MG63 (cell line): ENCODE data around the gene LZTS2. TPM values are rescaled to one million over a fixed set of nuclear protein-coding genes. Genes with fewer than 3 reads are reported as not detected.
A peak's percentile ranks its signal among the peaks of the same experiment; 100 is the strongest.

ENCODE experiments used
- DNase-seq: peaks from one replicate; pipeline ENCODE4 v3.0.0-alpha.2; 2020
- H3K27me3 ChIP-seq: fragments of 250-450 bp; sonication (Bioruptor Pico); 2 replicates; pipeline ENCODE4 v1.5.1; 2020; ENCODE audit warnings: mild to moderate bottlenecking, moderate library complexity
- H3K36me3 ChIP-seq: fragments of 250-450 bp; sonication (Bioruptor Pico); 2 replicates; pipeline ENCODE4 v1.5.1; 2020; ENCODE audit warnings: mild to moderate bottlenecking, moderate library complexity
- H3K4me3 ChIP-seq: fragments of 250-450 bp; sonication (Bioruptor Pico); 2 replicates; pipeline ENCODE4 v1.5.1; 2020; ENCODE audit warnings: mild to moderate bottlenecking, moderate library complexity
- H3K9me3 ChIP-seq: fragments of 250-450 bp; sonication (Bioruptor Pico); 2 replicates; pipeline ENCODE4 v1.5.1; 2020; ENCODE audit warnings: mild to moderate bottlenecking, moderate library complexity
- total RNA-seq: library from RNA; depleted of rRNA; stranded (reverse); fragments of >200 nt; shearing (Covaris generic); gene quantifications from 2 replicates; pipeline ENCODE4 v1.2.3, GENCODE V29; 2014; ENCODE audit warnings: low replicate concordance

Gene LZTS2
- total RNA-seq, 1 experiment from 2014 or later: 64.4 TPM

DNA sequence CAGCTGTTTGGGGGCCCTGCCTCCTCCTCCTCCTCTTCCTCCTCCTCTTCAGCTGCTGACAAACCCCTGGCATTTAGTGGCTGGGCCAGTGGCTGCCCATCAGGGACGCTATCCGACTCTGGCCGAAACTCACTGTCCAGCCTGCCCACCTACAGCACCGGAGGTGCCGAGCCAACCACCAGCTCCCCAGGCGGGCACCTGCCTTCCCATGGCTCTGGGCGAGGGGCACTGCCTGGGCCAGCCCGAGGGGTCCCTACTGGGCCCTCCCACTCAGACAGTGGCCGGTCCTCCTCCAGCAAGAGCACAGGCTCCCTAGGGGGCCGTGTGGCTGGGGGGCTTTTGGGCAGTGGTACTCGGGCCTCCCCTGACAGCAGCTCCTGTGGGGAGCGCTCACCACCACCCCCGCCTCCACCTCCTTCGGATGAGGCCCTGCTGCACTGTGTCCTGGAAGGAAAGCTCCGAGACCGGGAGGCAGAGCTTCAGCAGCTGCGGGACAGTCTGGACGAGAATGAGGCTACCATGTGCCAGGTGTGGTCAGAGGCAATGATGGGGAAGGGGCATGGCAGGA is 4.1 kb downstream of the LZTS2 start:
- Histone ChIP-seq H3K9me3 (no peaks in the 10 kb centered on the region), H3K4me3 (no peak overlapping the region), H3K36me3 (peaks cover 61% of the 10 kb centered on the region), H3K27me3 (no peaks in the 10 kb centered on the region)
- DNase-seq: no peak

- DNase-seq: no peak
- Histone ChIP-seq H3K4me3 (no peak overlapping the region), H3K36me3 (peaks cover 61% of the 10 kb centered on the region), H3K9me3 (no peaks in the 10 kb centered on the region), H3K27me3 (no peaks in the 10 kb centered on the region)
Observed at GRCh38 chr10:101005361-101005760, 5.8 kb downstream of the LZTS2 start.

GRCh38 chr10:101005869-101006567 is 6.4 kb downstream of the LZTS2 start:
- Histone ChIP-seq H3K36me3 (peaks cover 58% of the 10 kb centered on the region), H3K4me3 (no peak overlapping the region), H3K27me3 (no peaks in the 10 kb centered on the region), H3K9me3 (no peaks in the 10 kb centered on the region)
- DNase-seq: no peak

GRCh38 chr10:101006593-101007098 is 7.0 kb downstream of the LZTS2 start:
- Histone ChIP-seq H3K4me3 (no peak overlapping the region), H3K27me3 (no peaks in the 10 kb centered on the region), H3K9me3 (no peaks in the 10 kb centered on the region), H3K36me3 (peaks cover 56% of the 10 kb centered on the region)
- no peak for DNase-seq

GRCh38 chr10:101007099-101007711 is 7.6 kb downstream of the LZTS2 start:
- H3K36me3 ChIP-seq: peaks cover 50% of the 10 kb centered on the region
- peak; percentile 80 for DNase-seq

DNA sequence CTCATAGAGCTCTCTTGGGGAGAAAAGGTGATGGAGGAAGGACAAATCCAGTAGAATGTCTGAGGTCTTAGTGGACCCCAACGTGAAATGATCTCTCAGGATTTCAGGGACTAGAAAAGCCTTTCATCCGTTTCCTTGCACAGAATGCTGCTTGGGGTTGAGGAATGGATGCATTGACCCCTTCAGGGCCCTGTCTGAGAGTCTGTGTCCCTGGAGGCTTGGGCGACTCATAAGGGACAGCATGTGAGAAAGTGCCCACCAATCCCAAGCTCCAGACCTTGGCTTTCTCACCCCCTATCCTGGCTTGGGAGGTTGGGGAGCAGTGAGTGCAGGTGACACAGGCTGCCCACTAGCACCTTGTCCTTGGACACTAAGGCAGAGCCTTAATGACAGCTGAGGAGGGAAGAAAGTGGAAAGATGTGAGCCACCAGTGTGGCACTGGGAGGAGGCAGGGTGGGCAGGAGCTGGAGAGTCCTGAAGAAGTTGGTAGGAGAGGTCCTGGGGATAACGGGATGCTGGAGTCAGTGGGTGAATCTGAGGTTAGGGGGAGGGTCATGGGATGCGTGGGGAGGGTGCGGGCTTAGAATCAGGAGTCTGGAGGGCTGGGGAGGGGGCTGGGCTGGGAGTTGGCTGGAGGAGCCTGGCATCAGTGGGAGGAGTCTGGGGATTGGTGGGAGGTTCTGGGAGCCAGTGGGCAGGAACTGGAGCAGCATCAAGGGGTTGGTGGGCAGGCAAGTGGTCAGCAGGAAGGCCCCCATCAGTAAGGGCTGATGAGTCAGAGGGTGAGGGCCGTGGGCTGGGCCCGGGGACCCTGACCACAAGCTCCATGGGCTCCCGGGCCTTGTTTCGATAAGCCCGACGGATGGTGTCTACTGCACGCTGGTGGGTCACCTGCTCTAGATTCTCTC is 8.6 kb downstream of the LZTS2 start:
- Histone ChIP-seq H3K27me3 (no peaks in the 10 kb centered on the region), H3K4me3 (no peak overlapping the region), H3K9me3 (no peaks in the 10 kb centered on the region), H3K36me3 (peaks cover 40% of the 10 kb centered on the region)
- DNase-seq: no peak

More at GRCh38 chr10:101007099-101007711, 7.6 kb downstream of the LZTS2 start:
- Histone ChIP-seq H3K27me3 (no peaks in the 10 kb centered on the region), H3K9me3 (no peaks in the 10 kb centered on the region), H3K4me3 (no peak overlapping the region)

DNA sequence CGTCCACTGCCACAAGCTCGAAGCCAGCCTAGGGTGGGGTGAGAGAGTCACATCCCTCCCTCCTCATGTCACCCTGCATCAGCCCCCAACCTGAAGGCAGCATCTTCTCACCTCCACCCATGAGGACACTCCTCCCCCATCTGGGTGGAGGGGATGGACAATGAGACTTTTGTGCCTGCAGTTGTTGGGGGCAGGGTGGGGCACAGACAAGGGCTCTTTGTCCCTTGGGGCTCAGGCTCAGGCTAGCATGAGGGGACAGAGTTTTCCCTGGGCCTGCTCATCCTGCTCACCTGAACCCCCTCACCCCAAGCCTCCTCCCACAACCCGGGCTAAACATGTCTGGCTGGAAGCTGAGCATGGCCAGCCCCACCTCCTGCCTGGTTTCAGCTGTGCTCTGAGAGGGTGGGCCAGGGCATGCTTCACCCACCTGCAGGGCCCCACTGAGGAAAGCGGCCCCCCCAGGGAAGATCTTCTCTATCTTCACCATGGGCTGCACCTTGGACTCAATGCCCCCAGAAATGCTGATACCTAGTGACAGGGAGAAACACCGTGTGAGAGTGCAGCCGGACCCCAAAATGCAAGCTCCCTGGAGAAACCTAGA is 9.3 kb downstream of the LZTS2 start:
- Histone ChIP-seq H3K4me3 (no peak overlapping the region), H3K9me3 (no peaks in the 10 kb centered on the region), H3K36me3 (peaks cover 33% of the 10 kb centered on the region), H3K27me3 (no peaks in the 10 kb centered on the region)
- no peak for DNase-seq

DNA sequence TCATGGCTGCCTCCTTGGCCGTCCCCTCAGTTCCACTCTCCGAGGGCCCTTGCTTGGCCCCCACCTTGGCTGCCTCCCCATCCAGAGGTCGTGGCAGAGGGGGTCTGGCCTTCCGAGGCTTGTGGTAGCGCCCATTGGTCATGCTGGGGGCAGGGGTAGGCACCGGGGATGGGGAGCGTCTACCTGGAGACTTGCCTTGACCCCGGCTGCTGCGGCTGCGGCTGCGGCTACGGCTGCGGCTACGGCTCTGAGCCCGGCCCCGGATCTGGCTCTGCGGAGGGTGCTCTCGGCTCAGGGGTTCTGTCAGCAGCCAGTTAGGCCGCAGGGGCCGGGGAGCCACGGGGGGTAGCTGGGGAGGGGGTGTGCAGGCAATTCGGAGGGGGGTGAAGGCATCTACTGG is 10.7 kb downstream of the LZTS2 start:
- Histone ChIP-seq H3K4me3 (no peak overlapping the region), H3K36me3 (peaks cover 19% of the 10 kb centered on the region), H3K9me3 (no peaks in the 10 kb centered on the region), H3K27me3 (no peaks in the 10 kb centered on the region)
- no peak for DNase-seq

DNA sequence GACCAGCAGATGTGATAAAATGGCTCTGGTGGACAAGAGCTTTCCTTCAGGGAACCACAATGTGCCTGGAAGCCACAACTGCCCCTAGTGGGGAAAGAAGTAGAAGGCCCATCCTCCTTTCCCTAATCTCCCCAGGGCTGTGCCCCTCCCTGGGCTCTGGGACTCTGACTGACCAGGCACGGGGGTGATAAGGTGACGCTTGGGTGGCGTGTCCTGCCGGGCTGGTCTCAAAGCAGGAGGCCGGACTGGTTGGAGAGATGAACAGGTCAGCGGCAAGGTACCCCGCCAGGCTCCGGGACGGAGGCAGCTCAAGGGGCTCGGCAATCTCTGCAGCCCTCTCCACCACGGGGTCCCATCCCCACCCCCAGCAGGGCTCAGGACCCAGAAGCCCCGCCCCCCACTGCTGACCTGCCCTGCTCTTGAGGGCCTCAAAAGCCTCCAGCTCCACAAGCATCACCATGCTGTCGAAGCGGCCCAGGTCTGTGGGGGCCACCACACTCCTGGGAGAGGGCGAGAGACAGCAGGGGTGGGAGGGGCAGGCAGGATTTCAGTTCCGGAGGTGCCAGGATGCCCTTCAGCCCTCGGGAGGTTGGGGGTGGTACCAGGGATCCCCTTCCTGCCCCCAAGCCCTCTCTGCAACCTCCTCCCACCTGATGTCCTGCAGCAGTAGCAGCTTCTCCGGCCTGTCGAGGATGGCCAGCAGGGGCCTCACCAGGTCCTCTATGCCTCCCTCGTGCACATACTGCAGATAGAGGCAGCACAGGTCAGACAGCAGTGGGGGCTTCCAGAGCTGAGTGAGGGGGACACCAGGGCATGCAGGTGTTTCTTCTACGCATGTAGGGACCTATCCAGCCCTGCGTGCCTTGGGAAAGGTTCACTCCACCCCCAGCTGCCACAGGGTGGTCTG is 12.2 kb downstream of the LZTS2 start:
- no peak for DNase-seq
- Histone ChIP-seq H3K4me3 (no peak overlapping the region), H3K36me3 (peaks cover 6% of the 10 kb centered on the region)

DNA sequence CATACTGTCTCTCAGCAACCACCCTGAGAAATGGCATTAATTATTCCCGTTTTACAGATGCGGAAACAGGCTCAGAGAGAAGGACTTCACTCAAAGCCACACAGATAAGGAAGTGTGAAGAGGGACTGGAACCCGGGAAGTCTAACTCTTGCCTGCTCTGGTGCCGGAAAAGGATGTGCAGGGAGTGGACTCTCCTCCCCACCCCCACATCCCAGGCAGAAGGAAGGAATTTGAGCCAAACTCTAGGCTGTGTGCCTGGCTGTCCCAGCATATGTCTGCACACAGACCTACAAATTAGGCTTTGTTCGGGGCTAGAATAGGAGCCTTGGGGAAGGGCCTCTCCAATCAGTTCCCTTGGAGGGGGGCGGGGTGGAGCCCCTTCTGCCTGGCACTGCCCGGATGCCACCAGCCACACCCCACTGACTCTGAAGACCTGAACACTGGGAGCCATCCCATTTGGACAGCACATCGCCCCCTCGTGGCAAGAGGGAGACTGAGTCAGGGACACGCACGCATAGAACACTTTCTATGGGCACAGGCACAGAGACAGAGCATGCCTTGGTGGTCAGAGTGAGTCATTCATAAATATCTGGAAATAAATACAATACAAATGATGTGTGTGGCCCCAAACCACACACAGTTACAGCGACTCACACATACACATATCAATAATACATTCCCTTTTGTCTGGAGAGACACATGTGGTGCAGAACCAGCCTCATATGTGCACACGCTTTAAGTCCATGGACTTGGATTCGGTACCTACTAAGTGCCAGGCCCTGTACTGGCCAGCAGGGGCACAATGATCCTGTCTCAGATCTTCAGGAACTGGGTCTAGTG is 13.1 kb downstream of the LZTS2 start:
- Histone ChIP-seq H3K27me3 (no peaks in the 10 kb centered on the region), H3K36me3 (no peaks in the 10 kb centered on the region), H3K4me3 (no peak overlapping the region), H3K9me3 (no peaks in the 10 kb centered on the region)
- peak; percentile 90 for DNase-seq

More for the DNA sequence above, 12.2 kb downstream of the LZTS2 start:
- H3K9me3 ChIP-seq: no peaks in the 10 kb centered on the region
- H3K27me3 ChIP-seq: no peaks in the 10 kb centered on the region

- Histone ChIP-seq H3K4me3 (no peak overlapping the region), H3K9me3 (no peaks in the 10 kb centered on the region)
- DNase-seq: no peak
Observed at GRCh38 chr10:101013365-101013825, 13.8 kb downstream of the LZTS2 start.

GRCh38 chr10:101014230-101014884 is 14.7 kb downstream of the LZTS2 start:
- Histone ChIP-seq H3K36me3 (no peaks in the 10 kb centered on the region), H3K9me3 (no peaks in the 10 kb centered on the region), H3K4me3 (no peak overlapping the region), H3K27me3 (no peaks in the 10 kb centered on the region)
- peak; percentile 69 for DNase-seq

More at GRCh38 chr10:101013365-101013825, 13.8 kb downstream of the LZTS2 start:
- H3K36me3 ChIP-seq: no peaks in the 10 kb centered on the region
- H3K27me3 ChIP-seq: no peaks in the 10 kb centered on the region

DNA sequence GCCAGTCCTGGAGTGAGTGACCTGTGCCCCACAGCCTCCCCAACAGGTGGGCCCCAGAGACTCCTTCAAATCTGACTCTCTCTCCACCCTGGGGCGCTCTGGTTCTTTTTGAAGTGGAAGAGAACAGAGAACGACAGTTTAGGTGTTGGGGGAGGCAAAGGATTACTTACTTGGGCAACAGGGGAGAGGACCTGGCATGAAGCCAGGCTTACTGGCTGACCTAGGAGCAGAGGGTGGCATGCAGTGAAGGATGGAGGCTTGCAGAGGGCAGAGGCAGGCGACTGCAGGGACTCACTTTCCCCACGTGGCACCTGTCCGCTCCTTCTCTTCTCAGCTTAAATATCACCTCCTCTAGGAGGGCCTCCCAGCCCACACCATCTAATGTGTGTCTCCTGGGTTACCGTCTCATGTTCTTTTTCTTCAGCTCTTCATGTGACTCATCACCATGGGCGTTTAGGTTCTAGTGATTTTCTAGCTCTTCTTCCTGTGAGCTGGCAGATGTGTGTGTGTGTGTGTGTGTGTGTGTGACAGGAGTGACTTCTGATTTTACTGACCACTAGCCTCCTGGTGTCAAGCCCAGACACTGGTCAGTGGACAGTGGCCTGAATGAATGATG is 15.5 kb downstream of the LZTS2 start:
- H3K27me3 ChIP-seq: no peaks in the 10 kb centered on the region
- no peak overlapping the region for H3K4me3 ChIP-seq
- H3K9me3 ChIP-seq: no peaks in the 10 kb centered on the region
- DNase-seq: peak; percentile 47
- H3K36me3 ChIP-seq: no peaks in the 10 kb centered on the region

DNA sequence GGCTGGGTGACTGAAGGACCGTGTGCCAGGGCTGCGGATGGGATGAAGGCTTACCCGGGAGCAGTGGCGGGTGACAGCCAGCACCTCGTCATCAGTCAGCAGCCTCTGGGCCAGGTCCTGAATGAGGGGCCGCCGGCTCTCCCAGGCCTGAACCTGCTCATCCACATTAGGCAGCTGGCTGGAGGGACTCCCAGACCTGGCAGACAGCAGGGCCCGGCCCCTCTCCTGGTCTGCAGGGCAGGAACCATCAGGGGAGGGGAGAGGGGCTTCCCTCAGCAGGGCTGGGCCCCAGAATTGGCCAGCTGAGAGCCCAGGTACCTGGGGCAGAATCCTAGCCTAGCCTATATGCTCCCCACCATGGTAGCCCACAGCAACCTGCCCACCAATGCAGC is 16.0 kb downstream of the LZTS2 start:
- Histone ChIP-seq H3K36me3 (no peaks in the 10 kb centered on the region), H3K9me3 (no peaks in the 10 kb centered on the region), H3K27me3 (no peaks in the 10 kb centered on the region), H3K4me3 (no peak overlapping the region)
- DNase-seq: no peak
